Measurements from ENCODE around the gene PIK3C2G.

The PIK3C2G gene

GRCh38 chr12:18570543-18570942 lies 309.2 kb downstream of the PIK3C2G start:
- no peak for DNase-seq

GRCh38 chr12:18576104-18576626 lies 314.8 kb downstream of the PIK3C2G start:
- no peak for DNase-seq

GRCh38 chr12:18576648-18577047 lies 315.3 kb downstream of the PIK3C2G start:
- DNase-seq = no peak

- DNase-seq = no peak
Measured at GRCh38 chr12:18578191-18578590, 316.9 kb downstream of the PIK3C2G start.

GRCh38 chr12:18580291-18580690 lies 319.0 kb downstream of the PIK3C2G start:
- no peak for DNase-seq

- no peak for DNase-seq
Measured at GRCh38 chr12:18580706-18581105, 319.4 kb downstream of the PIK3C2G start.

- DNase-seq = no peak
Measured at GRCh38 chr12:18581232-18581962, 320.1 kb downstream of the PIK3C2G start.

- DNase-seq = no peak
Measured at GRCh38 chr12:18583655-18584054, 322.3 kb downstream of the PIK3C2G start.

- DNase-seq = no peak
Measured at GRCh38 chr12:18586581-18586980, 325.3 kb downstream of the PIK3C2G start.

- DNase-seq = no peak
Measured at GRCh38 chr12:18589316-18589715, 328.0 kb downstream of the PIK3C2G start.

- DNase-seq = no peak
Measured at GRCh38 chr12:18591473-18591872, 330.2 kb downstream of the PIK3C2G start.

GRCh38 chr12:18595412-18595811 lies 334.1 kb downstream of the PIK3C2G start:
- DNase-seq = no peak

GRCh38 chr12:18601962-18602361 lies 340.6 kb downstream of the PIK3C2G start:
- no peak for DNase-seq

GRCh38 chr12:18612971-18613370 lies 351.7 kb downstream of the PIK3C2G start:
- DNase-seq = no peak

- DNase-seq = no peak
Measured at GRCh38 chr12:18620986-18621385, 359.7 kb downstream of the PIK3C2G start.

GRCh38 chr12:18629445-18629844 lies 368.1 kb downstream of the PIK3C2G start:
- DNase-seq = no peak

GRCh38 chr12:18629916-18630315 lies 368.6 kb downstream of the PIK3C2G start:
- DNase-seq = no peak

- no peak for DNase-seq
Measured at GRCh38 chr12:18631339-18631738, 370.0 kb downstream of the PIK3C2G start.

- DNase-seq = no peak
Measured at GRCh38 chr12:18632848-18633247, 371.5 kb downstream of the PIK3C2G start.

GRCh38 chr12:18634382-18634781 lies 373.1 kb downstream of the PIK3C2G start:
- DNase-seq = no peak

GRCh38 chr12:18640321-18640955 lies 379.1 kb downstream of the PIK3C2G start:
- no peak for DNase-seq

GRCh38 chr12:18643681-18644080 lies 382.4 kb downstream of the PIK3C2G start:
- DNase-seq = no peak

GRCh38 chr12:18644564-18644963 lies 383.2 kb downstream of the PIK3C2G start:
- no peak for DNase-seq

- no peak for DNase-seq
Measured at GRCh38 chr12:18646286-18646890, 385.1 kb downstream of the PIK3C2G start.

Measured in stimulated activated CD8-positive, alpha-beta memory T cell treated with anti-CD3 and anti-CD28 coated beads, Interleukin-4, amount 100 ng/mL, for 48 hours (primary cell).